CD4-positive, alpha-beta T cell treated with Interleukin-15 for 4 hours (primary cell): ENCODE data around the gene DBNDD1.
"Not testable (repeated sequence)": the region's sequence is repeated elsewhere in the genome, so short reads cannot be mapped to it uniquely, and the experiment has no call there.

Experiments
- DNase-seq: peaks from one replicate; pipeline ENCODE4 v3.0.0-alpha.2; 2020; ENCODE audit warnings: low spot score

The DBNDD1 gene

GRCh38 chr16:90011908-90012501, 7.3 kb downstream of the DBNDD1 start:
- DNase-seq = no peak

DNA sequence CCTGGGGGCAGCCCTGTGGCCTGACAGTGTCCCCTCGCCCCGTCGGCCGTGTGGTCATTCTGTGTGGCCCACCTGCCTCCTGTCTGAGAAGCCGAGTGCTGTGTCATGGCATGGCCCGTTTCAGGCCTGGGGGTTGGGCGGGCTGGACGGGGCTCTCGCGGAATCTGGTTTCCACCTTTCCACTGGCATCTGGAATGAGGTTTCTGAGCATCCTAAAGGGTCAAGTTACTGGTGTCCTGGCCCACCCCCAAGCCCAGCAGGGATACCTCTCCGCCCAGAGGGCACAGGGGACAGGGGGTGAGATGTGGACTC, 7.8 kb downstream of the DBNDD1 start:
- DNase-seq = no peak

DNA sequence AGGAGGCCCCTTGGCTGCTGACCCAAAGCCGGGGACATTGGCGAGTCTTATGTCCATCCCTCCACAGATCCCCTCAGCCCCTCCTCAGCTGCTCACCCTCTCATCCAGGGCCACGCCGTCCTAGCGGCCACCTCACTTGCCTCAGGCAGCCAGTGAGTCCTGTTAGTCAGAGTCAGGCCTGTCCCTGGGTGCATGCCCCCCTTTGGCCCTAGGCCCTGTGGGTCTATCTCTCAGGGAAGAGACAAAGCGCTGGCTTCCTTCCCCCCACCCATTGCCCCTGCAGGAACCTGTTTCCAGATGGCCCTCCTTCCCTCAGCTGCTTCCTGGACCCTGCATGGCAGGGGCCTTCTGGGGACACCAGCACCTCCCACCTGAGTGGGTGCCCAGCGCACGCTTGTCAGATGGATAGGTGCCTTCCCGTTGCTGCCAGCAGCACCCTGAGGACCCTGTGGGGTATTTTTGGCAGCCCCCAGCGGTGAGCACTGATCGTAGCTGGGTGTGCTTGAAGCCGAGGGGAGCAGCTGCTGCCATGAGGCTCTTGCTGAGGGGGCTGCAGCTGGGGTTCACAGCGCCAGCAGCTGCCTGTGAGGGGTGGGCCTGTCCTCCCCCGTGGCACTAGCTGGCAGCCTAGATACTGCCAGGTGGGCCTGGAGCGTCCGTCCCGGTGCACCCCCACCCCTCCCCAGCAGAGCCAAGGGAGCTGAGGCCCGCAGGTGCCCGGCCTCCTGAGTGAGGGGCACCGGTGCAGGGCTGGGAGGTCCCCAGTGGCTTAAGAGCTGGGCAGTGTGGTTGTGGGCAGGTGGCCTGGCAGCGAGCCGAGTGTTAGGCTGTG, 8.4 kb downstream of the DBNDD1 start:
- no peak for DNase-seq

GRCh38 chr16:90009172-90009899, 9.9 kb downstream of the DBNDD1 start:
- no peak for DNase-seq

DNA sequence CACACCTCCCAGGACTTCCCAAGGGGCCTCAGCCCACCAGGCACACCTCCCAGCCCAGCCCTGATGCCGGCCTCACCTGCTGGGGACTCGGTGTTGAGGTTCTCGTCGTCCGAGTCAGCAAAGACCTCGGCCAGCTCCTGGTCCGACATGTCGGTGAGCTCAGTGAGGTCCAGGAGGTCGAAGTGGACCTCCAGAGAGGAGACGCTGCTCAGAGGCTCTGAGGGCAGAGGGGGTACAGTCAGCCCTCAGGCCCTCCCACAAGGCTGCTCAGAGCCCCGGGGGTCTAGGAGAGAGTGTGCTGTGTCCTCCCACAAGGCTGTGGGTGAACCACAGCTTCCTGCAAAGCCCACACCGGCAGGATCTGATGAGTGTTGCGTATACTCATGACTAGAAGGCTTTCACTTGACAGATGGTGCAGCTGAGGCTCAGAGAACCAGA, 10.5 kb downstream of the DBNDD1 start:
- peak; percentile 56 for DNase-seq

DNA sequence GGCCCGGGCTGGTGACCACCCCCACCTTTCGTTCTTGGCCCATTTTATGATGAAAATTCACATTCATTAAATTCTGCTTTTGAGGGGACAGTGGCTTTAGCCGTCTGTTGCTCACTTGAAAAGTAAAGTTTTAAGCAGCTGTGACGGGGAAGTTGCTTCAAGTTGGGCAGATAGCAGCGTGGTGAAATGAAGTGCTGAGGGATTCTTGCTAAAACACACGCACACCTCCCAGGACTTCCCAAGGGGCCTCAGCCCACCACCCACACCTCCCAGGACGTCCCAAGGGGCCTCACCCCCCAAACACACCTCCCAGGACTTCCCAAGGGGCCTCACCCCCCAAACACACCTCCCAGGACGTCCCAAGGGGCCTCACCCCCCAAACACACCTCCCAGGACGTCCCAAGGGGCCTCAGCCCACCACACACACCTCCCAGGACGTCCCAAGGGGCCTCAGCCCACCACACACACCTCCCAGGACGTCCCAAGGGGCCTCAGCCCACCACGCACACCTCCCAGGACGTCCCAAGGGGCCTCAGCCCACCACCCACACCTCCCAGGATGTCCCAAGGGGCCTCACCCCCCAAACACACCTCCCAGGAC, 11.5 kb downstream of the DBNDD1 start:
- not testable (repeated sequence) for DNase-seq

DNA sequence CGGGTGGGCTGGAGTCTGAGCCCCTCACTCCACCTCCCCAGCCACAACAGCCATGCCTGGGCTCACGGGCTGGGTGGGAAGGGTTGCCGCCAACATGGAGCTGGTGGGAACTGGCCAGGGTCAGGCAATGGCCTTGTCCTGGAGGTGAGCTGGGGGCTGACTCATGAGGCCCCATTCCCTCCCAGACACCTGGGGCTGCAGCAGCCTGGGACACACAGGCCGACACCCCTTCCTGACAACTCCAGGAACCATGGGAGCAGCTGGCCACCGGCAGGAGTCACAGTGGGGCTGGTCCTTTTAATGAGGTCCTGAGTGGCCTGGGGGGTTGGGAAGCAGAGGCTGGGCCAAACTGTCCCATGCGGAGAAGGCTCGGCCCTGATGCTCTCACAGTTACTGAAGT, 12.2 kb downstream of the DBNDD1 start:
- DNase-seq = no peak

DNA sequence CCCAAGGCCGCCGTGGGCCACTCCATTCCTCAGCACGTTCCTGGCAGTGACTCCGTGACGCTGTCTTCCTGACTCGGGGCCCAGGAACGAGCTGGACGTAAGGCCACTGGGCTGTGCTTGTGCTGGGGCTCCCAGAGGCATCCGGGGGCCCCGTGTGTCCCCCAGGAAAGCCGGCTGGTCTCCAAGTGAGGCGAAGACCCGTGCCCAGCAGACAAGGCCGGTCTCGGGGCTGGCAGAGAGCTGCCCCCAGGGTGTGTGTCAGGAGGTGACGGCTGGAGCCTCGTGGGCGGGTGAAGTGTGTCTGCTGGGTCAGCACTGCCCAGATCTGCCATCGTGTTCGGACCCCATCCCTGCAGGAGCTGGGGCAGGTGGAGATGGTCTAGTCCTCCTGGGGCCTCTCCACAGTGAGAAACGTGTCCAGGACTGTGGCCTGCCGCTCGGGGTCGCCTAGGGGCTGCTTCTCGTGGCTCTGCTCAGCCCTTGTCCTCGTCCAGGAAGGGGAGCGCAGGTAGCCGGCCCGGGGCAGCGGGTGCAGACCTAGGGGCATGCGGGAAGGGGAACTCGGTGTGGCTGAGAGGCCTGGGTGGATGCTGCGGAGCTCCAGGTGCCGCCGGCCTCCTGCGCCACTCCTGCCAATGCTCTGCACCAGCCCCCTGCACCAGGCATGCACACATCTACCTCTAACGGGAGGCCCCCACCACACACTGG, 13.1 kb downstream of the DBNDD1 start:
- no peak for DNase-seq

DNA sequence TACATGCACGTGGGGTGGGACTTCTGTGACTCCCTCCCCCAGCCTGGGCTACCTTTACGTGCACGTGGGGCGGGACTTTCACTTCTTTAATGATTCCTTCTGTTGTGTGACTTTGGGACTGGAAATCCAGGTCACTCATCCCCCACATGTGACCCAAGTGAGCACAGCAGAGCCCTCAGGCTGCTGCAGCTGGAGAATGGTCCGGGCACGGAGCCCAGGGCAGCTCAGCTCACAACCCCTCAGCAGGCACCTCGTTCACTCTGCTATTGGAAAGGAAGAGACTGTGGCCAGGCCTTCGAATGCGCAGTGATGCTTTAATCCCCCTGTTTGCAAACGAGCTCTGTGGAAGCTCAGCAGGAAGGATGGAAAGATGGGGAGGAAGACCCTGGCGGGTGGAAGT, 14.7 kb downstream of the DBNDD1 start:
- DNase-seq = no peak

- DNase-seq = no peak
Observed at GRCh38 chr16:90002759-90003158, 16.5 kb downstream of the DBNDD1 start.

DNA sequence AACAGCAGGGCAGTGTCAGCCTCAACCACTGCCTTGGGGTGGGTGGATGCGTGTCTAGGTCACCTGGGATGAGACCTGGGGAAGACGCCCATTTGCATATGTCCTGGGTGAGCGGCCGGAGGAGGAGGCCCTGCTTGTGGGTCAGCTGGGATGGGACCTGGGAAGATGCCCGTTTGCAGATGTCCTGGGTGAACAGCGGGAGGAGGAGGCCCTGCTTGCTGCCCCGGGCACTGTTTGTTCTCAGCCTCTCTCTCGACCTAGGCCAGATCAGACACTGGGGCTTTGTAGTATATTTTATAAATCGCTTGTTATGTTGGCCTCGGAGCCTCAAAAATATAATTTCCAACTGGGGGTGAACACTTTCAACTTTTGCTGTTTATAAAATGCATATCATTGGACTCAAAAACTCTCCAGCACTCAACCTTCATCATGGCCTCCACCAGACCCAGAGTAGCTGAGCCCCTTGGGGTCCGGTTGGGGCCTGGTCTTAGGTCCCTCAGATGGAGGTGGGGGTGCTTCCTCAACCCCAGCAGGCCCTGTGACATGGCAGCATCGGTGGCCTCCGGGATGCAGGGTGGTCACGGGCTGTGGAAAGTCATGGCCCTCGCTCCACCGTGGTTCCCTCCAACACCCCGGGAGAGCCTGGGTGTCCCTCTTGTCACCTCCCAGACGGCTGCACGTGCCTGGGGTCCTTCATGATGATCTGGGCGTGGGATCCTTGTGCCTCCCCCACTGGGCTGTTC, 17.3 kb downstream of the DBNDD1 start:
- DNase-seq = no peak

DNA sequence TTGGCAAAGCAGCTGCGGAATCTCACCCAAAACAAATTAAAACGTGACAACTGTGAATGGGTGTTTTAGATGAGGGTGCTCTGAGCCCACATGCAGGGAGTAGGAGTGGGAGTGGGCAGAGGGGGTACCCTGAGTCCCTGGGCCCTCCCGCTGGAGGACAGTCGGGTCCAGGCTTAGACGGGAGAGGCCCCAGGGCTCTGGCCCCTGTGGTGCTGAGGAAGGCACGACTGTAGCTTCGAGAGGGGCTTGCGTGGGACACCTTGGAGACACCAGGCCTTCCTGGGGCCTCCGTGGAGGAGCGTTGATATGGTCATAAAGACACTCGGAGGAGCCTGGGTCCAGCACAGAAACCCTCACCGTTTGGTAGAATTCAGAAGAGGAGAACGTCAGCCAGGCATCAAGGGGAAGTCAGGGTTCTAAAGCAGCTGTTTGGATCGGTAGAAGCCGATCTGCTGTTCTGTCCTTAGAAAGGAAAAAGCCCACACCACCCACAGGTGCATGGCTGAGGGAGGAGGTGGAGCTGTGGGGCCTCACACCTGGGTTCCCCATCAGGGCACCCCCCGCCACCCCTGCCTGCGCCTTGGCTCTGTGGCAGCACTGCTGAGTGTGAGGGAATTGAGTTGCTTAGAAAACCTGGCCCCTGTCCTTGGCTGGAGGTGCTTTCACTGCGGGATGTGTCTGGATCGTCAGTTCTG, 18.4 kb downstream of the DBNDD1 start:
- DNase-seq = no peak

GRCh38 chr16:89999831-90000574, 19.3 kb downstream of the DBNDD1 start:
- DNase-seq = no peak

DNA sequence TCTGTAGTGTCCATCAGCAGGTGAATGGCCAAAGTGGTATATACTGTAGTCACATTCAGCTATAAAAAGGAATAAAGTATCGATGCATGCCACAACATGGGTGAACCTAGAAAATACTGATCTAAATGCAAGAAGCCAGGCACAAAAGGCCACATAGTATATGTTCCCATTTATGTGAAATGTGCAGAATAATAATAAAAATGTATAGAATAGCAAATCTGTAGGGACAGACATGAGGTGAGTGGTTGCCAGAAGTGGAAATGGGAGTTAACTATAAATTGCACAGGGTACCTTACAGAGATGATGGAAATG, 23.1 kb downstream of the DBNDD1 start:
- DNase-seq = no peak

DNA sequence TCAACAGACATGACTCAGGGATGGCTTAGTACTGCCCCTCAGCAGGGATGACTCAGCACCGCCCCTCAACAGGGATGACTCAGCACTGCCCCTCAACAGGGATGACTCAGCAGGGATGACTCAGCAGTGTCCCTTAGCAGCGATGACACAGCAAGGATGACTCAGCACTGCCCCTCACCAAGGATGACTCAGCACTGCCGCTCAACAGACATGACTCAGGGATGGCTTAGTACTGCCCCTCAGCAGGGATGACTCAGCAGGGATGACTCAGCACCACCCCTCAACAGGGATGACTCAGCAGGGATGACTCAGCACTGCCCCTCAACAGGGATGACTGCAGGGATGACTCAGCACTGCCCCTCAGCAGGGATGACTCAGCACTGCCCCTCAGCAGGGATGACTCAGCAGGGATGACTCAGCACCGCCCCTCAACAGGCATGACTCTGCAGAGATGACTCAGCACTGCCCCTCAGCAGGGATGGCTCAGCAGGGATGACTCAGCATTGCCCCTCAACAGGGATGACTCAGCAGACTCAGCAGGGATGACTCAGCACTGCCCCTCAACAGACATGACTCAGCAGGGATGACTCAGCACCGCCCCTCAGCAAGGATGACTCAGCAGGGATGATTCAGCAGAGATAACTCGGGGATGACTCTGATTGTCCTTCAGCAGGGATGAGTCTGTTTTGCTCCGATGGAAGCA, 23.6 kb downstream of the DBNDD1 start:
- DNase-seq = peak; percentile 50

GRCh38 chr16:89994721-89995474, 24.4 kb downstream of the DBNDD1 start:
- DNase-seq = peak; percentile 53

- DNase-seq = no peak
Observed at GRCh38 chr16:89994389-89994720, 24.9 kb downstream of the DBNDD1 start.

DNA sequence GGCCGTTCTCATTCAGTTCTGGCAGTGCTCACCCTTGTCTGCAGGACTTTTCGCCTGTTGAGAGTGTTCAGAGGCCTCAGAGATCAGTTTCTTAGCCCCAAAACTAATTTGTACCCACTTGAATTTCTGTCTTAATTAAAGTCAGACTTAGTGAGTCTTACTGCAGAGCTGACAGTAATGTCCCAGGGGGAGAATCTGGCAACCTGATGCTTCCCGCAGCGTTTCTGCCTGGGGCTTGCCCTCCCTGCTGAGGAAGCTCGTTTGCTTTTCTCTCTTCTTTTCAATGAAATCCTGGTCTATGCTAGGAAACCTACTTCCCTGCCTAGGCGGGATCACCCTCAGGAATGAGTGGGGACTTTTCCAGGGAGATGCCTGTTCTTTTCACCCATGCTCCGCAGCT, 25.3 kb downstream of the DBNDD1 start:
- no peak for DNase-seq

GRCh38 chr16:89993377-89993776, 25.9 kb downstream of the DBNDD1 start:
- DNase-seq = no peak
